ENCODE measurements around the gene KLK12. TPM values are rescaled to one million over a fixed set of nuclear protein-coding genes. Genes with fewer than 3 reads are reported as not detected.

KLK12 gene
- total RNA-seq, 1 donor from 2014 or later, result not detected

- DNase-seq (no peak), ATAC-seq (ENCODE audit: low read depth) (no peak)
- peaks cover 23% of the 10 kb centered on the region for H3K27me3 Mint-ChIP-seq
- H3K27ac Mint-ChIP-seq, result no peak overlapping the region
- H3K36me3 Mint-ChIP-seq (ENCODE audit: low read depth), result no peaks in the 10 kb centered on the region
- H3K4me3 Mint-ChIP-seq, result no peak overlapping the region
- no peak for TF ChIP-seq CTCF (IDR thresholded peaks at IDR 0.05)
- CTCF ChIA-PET, result no interaction called here
- POLR2A ChIA-PET, result no interaction called here
- no peaks in the 10 kb centered on the region for H3K4me1 Mint-ChIP-seq
- H3K9me3 Mint-ChIP-seq, result no peaks in the 10 kb centered on the region
- intact Hi-C loops (cut with micrococcal nuclease), result no loop called here
Measured at GRCh38 chr19:51005248-51005647, 29.6 kb downstream of the KLK12 start.

GRCh38 chr19:51003316-51003715, 31.5 kb downstream of the KLK12 start:
- CTCF ChIA-PET, result no interaction called here
- no peak for TF ChIP-seq CTCF (IDR thresholded peaks at IDR 0.05)
- H3K4me1 Mint-ChIP-seq, result no peaks in the 10 kb centered on the region
- H3K27me3 Mint-ChIP-seq, result peaks cover 21% of the 10 kb centered on the region
- no peak overlapping the region for H3K27ac Mint-ChIP-seq
- POLR2A ChIA-PET, result no interaction called here
- H3K36me3 Mint-ChIP-seq (ENCODE audit: low read depth), result no peaks in the 10 kb centered on the region
- intact Hi-C loops (cut with micrococcal nuclease), result no loop called here
- DNase-seq (no peak), ATAC-seq (ENCODE audit: low read depth) (no peak)
- no peaks in the 10 kb centered on the region for H3K9me3 Mint-ChIP-seq
- no peak overlapping the region for H3K4me3 Mint-ChIP-seq

GRCh38 chr19:51002542-51003311, 32.1 kb downstream of the KLK12 start:
- no peak overlapping the region for H3K27ac Mint-ChIP-seq
- no peak overlapping the region for H3K4me3 Mint-ChIP-seq
- no peaks in the 10 kb centered on the region for H3K4me1 Mint-ChIP-seq
- peaks cover 24% of the 10 kb centered on the region for H3K27me3 Mint-ChIP-seq
- intact Hi-C loops (cut with micrococcal nuclease), result no loop called here
- CTCF ChIA-PET, result interaction anchor here (0.6 kb wide), 1 partner anchor 719 kb away, joined by 4 read pairs; no protein-coding TSS in a partner anchor
- POLR2A ChIA-PET, result no interaction called here
- no peak for TF ChIP-seq CTCF (IDR thresholded peaks at IDR 0.05)
- H3K9me3 Mint-ChIP-seq, result no peaks in the 10 kb centered on the region
- DNase-seq (no peak), ATAC-seq (ENCODE audit: low read depth) (no peak)
- no peaks in the 10 kb centered on the region for H3K36me3 Mint-ChIP-seq (ENCODE audit: low read depth)

- ChIA-PET CTCF (interaction anchor here (0.6 kb wide), 1 partner anchor 718 kb away, joined by 4 read pairs; no protein-coding TSS in a partner anchor), POLR2A (no interaction called here)
- intact Hi-C loops (cut with micrococcal nuclease), result no loop called here
- Mint-ChIP-seq H3K4me1 (no peaks in the 10 kb centered on the region), H3K36me3 (ENCODE audit: low read depth) (no peaks in the 10 kb centered on the region), H3K4me3 (no peak overlapping the region), H3K27ac (no peak overlapping the region), H3K27me3 (peaks cover 24% of the 10 kb centered on the region), H3K9me3 (no peaks in the 10 kb centered on the region)
- DNase-seq (no peak), ATAC-seq (ENCODE audit: low read depth) (no peak)
- TF ChIP-seq CTCF (IDR thresholded peaks at IDR 0.05), result no peak
Measured at GRCh38 chr19:51002089-51002532, 32.7 kb downstream of the KLK12 start.

- ATAC-seq (ENCODE audit: low read depth) (no peak), DNase-seq (no peak)
- intact Hi-C loops (cut with micrococcal nuclease), result no loop called here
- TF ChIP-seq CTCF (IDR thresholded peaks at IDR 0.05), result no peak
- ChIA-PET POLR2A (no interaction called here), CTCF (no interaction called here)
- H3K27ac Mint-ChIP-seq, result no peak within 1 kb of the TSS
- peaks cover 27% of the 10 kb centered on the region for H3K27me3 Mint-ChIP-seq
- H3K4me1 Mint-ChIP-seq, result no peaks in the 10 kb centered on the region
- H3K36me3 Mint-ChIP-seq (ENCODE audit: low read depth), result no peaks in the 10 kb centered on the region
- H3K4me3 Mint-ChIP-seq, result no peak within 1 kb of the TSS
- no peaks in the 10 kb centered on the region for H3K9me3 Mint-ChIP-seq
Measured at GRCh38 chr19:51001515-51001914, 33.3 kb downstream of the KLK12 start, which contains the start of gene KLK8. TSS of gene KLK8 (minus strand) at chr19:51001604. CDS start at chr19:51001167, 437 bp downstream.
